Astrocyte of the cerebellum (primary cell): ENCODE data around the gene NHLH2.

Source experiments
- DNase-seq: peaks from one replicate; pipeline ENCODE4 v3.0.0-alpha.2; 2011; ENCODE audit warnings: low read depth
- H3K4me3 ChIP-seq: 2 replicates; pipeline ENCODE4 v1.5.1; 2011; ENCODE audit warnings: mild to moderate bottlenecking, low read depth, low read length, moderate library complexity
- in situ Hi-C: cut with HindIII; loops from 2 replicates; pipeline ENCODE4 v1.10.0; 2017; ENCODE audit warnings: low sequenced_read_pairs
- TF ChIP-seq, protein P1 (sequence below): IDR thresholded peaks from 2 replicates; pipeline ENCODE4 v1.5.1; 2012; ENCODE audit warnings: low read length, low read depth, moderate library complexity, mild to moderate bottlenecking; ENCODE audit errors: missing control alignments

The NHLH2 gene

DNA sequence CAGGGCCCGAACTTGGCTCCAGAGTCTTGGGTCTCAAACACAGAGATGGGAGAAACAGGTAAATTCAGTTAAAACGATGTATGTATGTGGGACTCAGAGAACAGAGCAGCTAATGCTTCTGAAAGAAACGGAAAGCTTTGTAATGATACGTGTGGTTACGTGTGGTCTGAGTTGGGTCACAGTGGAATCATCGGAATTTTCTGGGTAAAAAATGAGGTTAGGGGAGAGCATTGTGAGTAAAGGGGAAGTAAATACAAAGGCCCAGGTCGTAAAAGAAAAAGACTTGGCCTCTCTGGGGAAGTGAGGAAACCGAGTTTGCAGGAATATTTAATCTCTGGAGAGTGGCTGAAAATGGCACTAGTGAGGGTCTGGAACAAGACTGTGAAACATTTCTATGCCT, 8.3 kb downstream of the NHLH2 start:
- no peak overlapping the region for H3K4me3 ChIP-seq
- TF ChIP-seq, protein P1, sequence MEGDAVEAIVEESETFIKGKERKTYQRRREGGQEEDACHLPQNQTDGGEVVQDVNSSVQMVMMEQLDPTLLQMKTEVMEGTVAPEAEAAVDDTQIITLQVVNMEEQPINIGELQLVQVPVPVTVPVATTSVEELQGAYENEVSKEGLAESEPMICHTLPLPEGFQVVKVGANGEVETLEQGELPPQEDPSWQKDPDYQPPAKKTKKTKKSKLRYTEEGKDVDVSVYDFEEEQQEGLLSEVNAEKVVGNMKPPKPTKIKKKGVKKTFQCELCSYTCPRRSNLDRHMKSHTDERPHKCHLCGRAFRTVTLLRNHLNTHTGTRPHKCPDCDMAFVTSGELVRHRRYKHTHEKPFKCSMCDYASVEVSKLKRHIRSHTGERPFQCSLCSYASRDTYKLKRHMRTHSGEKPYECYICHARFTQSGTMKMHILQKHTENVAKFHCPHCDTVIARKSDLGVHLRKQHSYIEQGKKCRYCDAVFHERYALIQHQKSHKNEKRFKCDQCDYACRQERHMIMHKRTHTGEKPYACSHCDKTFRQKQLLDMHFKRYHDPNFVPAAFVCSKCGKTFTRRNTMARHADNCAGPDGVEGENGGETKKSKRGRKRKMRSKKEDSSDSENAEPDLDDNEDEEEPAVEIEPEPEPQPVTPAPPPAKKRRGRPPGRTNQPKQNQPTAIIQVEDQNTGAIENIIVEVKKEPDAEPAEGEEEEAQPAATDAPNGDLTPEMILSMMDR: no peak
- DNase-seq: no peak
- in situ Hi-C loops: no loop called here

DNA sequence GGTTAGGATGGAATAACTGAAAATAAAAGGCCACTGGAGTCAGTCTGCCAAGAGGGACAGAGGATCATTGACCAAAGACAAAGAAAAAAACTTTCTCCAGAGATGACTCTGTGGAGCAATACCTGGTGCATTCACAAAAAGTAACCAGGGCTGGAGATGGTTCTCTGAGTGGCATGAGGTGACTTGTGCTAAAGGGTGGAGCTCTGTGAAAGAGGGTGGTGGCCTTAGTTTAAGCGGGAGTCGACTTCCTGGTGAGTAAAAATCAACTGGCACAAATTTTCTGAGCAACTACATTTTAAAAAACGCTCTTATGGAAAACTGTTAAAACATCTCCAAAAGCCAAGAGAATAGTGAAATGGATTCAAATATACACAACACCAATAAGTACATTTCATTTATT, 10.0 kb downstream of the NHLH2 start:
- in situ Hi-C loops: no loop called here
- TF ChIP-seq, protein P1: no peak
- no peak for DNase-seq
- H3K4me3 ChIP-seq: no peak overlapping the region

DNA sequence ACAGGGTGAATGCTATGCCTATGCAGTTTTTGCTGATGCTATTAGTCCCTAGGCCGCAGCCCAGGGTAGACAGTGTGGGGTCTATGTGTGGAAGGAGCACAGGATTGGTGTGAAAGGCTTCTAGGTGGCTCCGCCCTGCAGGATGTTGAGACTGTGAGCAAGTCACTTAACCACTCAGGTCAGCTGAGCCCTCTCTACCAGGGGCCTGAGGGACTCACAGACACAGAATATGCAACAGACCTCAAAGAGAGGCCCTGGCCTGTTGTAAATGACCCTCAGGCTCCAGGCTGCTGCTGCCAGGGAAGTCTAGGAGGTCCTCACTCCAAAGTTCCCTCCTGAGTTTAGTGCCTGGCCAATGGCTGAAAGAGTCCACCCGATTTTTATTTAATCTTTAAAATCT, 11.0 kb downstream of the NHLH2 start:
- no peak for DNase-seq
- in situ Hi-C loops: no loop called here
- no peak overlapping the region for H3K4me3 ChIP-seq
- TF ChIP-seq, protein P1: no peak

DNA sequence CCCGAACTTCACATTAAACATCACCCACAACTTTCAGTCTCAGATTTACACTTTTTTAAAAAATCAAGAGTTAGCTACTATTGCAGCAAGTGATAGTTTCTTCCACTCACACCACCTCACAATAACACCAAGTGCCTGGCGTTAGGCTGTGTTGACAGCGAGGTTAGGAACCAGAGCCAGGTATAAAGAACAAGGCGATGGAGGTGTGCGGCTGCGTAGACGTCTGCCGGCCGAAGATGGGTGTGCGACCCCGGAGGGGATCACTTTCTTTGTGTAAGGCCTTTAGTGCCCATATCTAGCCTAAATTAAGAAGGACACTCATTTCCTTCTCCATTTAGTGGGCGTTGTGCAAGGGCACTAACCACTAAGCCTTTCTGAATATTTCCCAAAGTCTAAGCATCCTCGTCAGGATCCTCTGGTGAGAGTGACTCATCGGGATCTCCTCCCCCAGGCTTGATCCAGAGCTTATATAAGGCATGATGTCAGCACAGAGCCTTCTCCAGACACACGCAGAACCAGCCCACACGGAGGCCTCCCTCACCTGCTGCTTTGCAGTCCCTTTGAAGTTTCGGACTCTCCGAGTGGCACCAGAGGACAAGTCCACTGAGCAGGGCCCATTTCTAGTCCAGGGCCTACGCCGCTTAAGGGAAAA, 11.8 kb downstream of the NHLH2 start:
- peak overlapping the region; percentile 40 for H3K4me3 ChIP-seq
- in situ Hi-C loops: no loop called here
- peak; percentile 12 for DNase-seq

DNA sequence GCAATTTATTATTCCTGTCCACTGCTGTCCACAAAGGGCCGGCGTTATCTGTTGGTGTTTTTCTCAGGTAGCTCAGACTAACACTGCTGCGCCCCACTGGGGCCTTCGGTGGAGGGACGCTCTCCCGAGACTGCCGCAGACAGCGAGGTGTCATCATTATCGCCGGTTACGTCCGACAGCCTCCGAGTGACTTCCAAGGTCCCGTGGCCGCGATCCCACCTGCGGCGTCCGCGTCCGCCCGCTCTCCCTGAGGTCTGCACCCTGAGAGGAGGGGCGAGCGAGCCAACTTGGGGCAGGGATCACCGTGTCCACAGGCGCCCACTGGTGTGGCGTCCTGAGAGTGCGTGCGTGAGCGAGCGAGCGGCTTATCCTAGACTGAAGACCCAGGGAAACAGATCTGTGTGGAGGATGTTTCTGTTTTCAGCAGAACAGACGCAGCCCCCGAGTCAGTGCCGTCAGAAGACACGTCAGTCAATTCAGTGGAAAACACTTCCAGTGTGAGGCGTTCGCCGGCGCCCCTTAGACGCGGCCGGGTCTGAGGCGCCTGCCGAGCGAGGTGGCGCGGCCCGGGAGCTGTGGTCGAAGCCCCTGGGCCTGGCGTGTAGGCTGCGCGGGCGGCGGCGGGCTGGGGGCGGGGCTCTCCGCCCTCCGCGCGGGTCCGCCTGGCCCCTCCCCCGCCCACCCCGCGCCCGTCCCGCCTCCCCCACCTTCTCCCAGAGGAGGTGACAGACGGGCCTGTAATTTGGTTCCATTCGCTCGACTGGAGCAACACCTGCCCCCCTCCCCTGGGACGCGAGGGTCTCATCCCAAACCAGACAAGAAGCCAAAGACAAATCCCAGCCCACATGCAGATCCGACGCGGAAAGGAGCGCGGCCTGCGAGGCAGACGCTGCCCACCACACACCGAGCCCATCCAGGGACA, 12.6 kb downstream of the NHLH2 start:
- TF ChIP-seq, protein P1: no peak
- in situ Hi-C loops: no loop called here
- peak overlapping the region; percentile 40 for H3K4me3 ChIP-seq
- no peak for DNase-seq

More for the DNA sequence above, 11.8 kb downstream of the NHLH2 start:
- TF ChIP-seq, protein P1: no peak

DNA sequence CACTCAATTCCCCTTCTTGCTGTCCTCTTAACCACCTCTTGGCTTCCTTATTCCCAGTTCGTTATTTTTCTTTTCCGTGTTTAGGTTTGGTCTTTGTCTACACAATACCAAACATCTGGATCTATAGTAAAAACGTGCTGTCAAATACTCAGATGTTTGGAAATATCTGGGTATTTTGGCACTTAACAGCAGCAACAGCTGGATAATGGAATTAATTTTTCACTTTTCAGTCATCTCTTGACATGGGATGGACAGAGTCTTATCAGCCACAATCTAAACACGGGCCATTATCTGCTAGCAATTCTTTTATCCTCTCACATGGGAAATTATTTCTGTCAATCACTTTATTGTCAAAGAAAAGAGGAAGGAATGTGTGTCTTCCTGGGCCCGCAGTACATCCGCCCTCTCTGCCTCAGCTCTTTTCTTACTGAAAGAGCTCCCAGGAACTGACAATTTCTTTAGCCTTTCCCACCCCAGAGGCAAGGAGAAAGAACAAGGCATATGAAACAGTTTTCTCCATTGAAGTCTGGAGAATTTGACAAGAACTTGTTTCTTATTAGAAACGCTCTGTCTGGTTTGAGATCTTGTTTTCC, 13.4 kb downstream of the NHLH2 start:
- in situ Hi-C loops: no loop called here
- H3K4me3 ChIP-seq: no peak overlapping the region
- TF ChIP-seq, protein P1: no peak
- no peak for DNase-seq
